ENCODE data around the gene UNC5C.

DNA sequence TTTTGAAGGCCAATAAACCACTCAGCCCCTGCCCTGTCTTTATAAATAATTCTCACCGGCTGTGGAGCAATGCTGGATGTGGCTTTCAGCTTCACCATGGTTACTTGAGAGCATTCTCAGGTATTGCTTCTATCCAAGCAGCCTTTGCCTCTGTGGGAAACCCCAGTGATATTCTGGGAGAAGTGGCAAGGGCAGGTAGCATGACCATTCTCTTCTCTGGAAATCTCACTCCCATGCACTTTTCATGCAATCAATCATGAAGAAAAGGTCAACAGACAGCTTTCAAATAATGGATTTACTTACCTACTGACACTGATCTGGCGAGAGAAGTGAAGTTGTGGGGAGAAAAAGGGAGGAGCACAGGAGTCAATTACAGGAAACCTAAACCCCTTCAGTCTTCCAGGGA lies 49.5 kb downstream of the UNC5C start:
- TF ChIP-seq, protein P1, sequence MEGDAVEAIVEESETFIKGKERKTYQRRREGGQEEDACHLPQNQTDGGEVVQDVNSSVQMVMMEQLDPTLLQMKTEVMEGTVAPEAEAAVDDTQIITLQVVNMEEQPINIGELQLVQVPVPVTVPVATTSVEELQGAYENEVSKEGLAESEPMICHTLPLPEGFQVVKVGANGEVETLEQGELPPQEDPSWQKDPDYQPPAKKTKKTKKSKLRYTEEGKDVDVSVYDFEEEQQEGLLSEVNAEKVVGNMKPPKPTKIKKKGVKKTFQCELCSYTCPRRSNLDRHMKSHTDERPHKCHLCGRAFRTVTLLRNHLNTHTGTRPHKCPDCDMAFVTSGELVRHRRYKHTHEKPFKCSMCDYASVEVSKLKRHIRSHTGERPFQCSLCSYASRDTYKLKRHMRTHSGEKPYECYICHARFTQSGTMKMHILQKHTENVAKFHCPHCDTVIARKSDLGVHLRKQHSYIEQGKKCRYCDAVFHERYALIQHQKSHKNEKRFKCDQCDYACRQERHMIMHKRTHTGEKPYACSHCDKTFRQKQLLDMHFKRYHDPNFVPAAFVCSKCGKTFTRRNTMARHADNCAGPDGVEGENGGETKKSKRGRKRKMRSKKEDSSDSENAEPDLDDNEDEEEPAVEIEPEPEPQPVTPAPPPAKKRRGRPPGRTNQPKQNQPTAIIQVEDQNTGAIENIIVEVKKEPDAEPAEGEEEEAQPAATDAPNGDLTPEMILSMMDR (tag by site-specific recombination; IDR thresholded peaks at IDR 0.05): no peak
- no peak for TF ChIP-seq ZNF558 (tag by site-specific recombination; IDR thresholded peaks at IDR 0.05)
- TF ChIP-seq, protein P2, sequence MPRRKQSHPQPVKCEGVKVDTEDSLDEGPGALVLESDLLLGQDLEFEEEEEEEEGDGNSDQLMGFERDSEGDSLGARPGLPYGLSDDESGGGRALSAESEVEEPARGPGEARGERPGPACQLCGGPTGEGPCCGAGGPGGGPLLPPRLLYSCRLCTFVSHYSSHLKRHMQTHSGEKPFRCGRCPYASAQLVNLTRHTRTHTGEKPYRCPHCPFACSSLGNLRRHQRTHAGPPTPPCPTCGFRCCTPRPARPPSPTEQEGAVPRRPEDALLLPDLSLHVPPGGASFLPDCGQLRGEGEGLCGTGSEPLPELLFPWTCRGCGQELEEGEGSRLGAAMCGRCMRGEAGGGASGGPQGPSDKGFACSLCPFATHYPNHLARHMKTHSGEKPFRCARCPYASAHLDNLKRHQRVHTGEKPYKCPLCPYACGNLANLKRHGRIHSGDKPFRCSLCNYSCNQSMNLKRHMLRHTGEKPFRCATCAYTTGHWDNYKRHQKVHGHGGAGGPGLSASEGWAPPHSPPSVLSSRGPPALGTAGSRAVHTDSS (tag by site-specific recombination; IDR thresholded peaks at IDR 0.05): no peak
- no peak for TF ChIP-seq ZNF426 (tag by site-specific recombination; IDR thresholded peaks at IDR 0.05)
- no peak for TF ChIP-seq ZNF677 (tag by site-specific recombination; IDR thresholded peaks at IDR 0.05)

Data from HEK293 (cell line).